ENCODE results near the gene OSMR. TPM values are rescaled to one million over a fixed set of nuclear protein-coding genes. Genes with fewer than 3 reads are reported as not detected.

Gene OSMR
- total RNA-seq, 1 experiment from 2014 or later = 1.6 TPM

- TF ChIP-seq, protein P1, sequence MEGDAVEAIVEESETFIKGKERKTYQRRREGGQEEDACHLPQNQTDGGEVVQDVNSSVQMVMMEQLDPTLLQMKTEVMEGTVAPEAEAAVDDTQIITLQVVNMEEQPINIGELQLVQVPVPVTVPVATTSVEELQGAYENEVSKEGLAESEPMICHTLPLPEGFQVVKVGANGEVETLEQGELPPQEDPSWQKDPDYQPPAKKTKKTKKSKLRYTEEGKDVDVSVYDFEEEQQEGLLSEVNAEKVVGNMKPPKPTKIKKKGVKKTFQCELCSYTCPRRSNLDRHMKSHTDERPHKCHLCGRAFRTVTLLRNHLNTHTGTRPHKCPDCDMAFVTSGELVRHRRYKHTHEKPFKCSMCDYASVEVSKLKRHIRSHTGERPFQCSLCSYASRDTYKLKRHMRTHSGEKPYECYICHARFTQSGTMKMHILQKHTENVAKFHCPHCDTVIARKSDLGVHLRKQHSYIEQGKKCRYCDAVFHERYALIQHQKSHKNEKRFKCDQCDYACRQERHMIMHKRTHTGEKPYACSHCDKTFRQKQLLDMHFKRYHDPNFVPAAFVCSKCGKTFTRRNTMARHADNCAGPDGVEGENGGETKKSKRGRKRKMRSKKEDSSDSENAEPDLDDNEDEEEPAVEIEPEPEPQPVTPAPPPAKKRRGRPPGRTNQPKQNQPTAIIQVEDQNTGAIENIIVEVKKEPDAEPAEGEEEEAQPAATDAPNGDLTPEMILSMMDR (conservative IDR thresholded peaks at IDR 0.05) = no peak
- H3K79me2 ChIP-seq (ENCODE audit: insufficient read depth, low read length) = no peaks in the 10 kb centered on the region
- H4K20me1 ChIP-seq (ENCODE audit: control insufficient read depth, insufficient read depth, insufficient read length) = no peaks in the 10 kb centered on the region
- H2BK120ac ChIP-seq (ENCODE audit: low read depth, low read length, poor library complexity, severe bottlenecking) = no peak overlapping the region
- no peak for DNase-seq
- H3K36me3 Mint-ChIP-seq (ENCODE audit: insufficient read depth in 1 of 3, low read depth in 3 of 3) = peaks cover 7 to 48% (median 32%) of the 10 kb centered on the region in 3 experiments; a peak in 6 of 7 replicates
- no peak overlapping the region for H3K4me3 Mint-ChIP-seq
- no peaks in the 10 kb centered on the region for H3K79me1 ChIP-seq (ENCODE audit: insufficient read depth, low read depth, low read length, poor library complexity, severe bottlenecking)
- H3K27me3 Mint-ChIP-seq (ENCODE audit: low read depth) = no peaks in the 10 kb centered on the region
- H3K27ac ChIP-seq (ENCODE audit: insufficient read length, low read depth, low read length) = no peak overlapping the region
- H3K27ac Mint-ChIP-seq = no peak overlapping the region
- H2BK20ac ChIP-seq (ENCODE audit: low read depth, low read length, poor library complexity, severe bottlenecking) = no peak overlapping the region
- H3K9me3 ChIP-seq (ENCODE audit: control insufficient read depth, low read depth, low read length) = no peaks in the 10 kb centered on the region
- no peak overlapping the region for H2BK15ac ChIP-seq (ENCODE audit: low read depth, low read length)
- no peak overlapping the region for H4K8ac ChIP-seq (replicated peaks; ENCODE audit: insufficient read length, low read depth, low read length)
- no peaks in the 10 kb centered on the region for H3K4me1 ChIP-seq (ENCODE audit: insufficient read depth, low read length)
- H3K4me2 ChIP-seq (ENCODE audit: insufficient read depth, insufficient read length, low read length) = no peak overlapping the region
- H3K9me3 Mint-ChIP-seq = no peaks in the 10 kb centered on the region
- H2BK12ac ChIP-seq (ENCODE audit: insufficient read length, low read depth, low read length) = no peak overlapping the region
- no peak overlapping the region for H3K9ac ChIP-seq (ENCODE audit: extremely low read depth, insufficient read length, low read length)
- no peak overlapping the region for H2AK5ac ChIP-seq (ENCODE audit: insufficient read length, low read length)
- no peaks in the 10 kb centered on the region for H3K27me3 ChIP-seq (ENCODE audit: insufficient read depth, low read length)
- no peak overlapping the region for H3K4ac ChIP-seq (ENCODE audit: low read depth, low read length)
- no peaks in the 10 kb centered on the region for H3K4me1 Mint-ChIP-seq
- H4K91ac ChIP-seq (ENCODE audit: insufficient read length, low read depth, low read length) = no peak overlapping the region
- H3K18ac ChIP-seq (ENCODE audit: insufficient read length, low read depth, low read length) = no peak overlapping the region
- H2BK5ac ChIP-seq (ENCODE audit: insufficient read length, low read length) = no peak overlapping the region
- H4K5ac ChIP-seq (ENCODE audit: insufficient read length, low read depth, low read length) = no peak overlapping the region
- H3K23me2 ChIP-seq (ENCODE audit: insufficient read length, low read depth, low read length, poor library complexity, severe bottlenecking) = no peaks in the 10 kb centered on the region
- no peak overlapping the region for H3K23ac ChIP-seq (ENCODE audit: insufficient read length, low read depth, low read length)
- H2AFZ ChIP-seq (ENCODE audit: low read length) = no peak overlapping the region
- H3T11ph ChIP-seq (ENCODE audit: low read length) = no peak overlapping the region
- no peak overlapping the region for H3K56ac ChIP-seq (ENCODE audit: insufficient read length, low read depth, low read length)
- no peak overlapping the region for H3K14ac ChIP-seq (ENCODE audit: insufficient read depth, low read length)
Measured at GRCh38 chr5:38948501-38948900, 102.7 kb downstream of the OSMR start.

All from H9 (cell line).